ENCODE measurements around the gene GRM1.
"Not testable (repeated sequence)": the region's sequence is repeated elsewhere in the genome, so short reads cannot be mapped to it uniquely, and the experiment has no call there.

GRM1 gene

DNA sequence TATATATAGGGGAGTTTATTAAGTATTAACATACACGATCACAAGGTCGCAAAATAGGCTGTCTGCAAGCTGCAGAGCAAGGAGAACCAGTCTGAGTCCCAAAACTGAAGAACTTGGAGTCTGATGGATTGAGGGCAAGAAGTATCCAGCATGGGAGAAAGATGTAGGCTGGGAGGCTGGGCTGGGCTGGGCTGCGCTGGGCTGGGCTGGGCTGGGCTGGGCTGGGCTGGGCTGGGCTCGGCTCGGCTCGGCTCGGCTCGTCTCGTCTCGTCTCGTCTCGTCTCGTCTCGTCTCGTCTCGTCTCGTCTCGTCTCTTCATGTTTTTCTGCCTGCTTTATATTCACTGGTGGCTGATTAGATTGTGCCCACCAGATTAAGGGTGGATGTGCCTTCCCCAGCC, 238.6 kb downstream of the GRM1 start:
- no peak overlapping the region for H3K27ac ChIP-seq
- TF ChIP-seq, protein P1, sequence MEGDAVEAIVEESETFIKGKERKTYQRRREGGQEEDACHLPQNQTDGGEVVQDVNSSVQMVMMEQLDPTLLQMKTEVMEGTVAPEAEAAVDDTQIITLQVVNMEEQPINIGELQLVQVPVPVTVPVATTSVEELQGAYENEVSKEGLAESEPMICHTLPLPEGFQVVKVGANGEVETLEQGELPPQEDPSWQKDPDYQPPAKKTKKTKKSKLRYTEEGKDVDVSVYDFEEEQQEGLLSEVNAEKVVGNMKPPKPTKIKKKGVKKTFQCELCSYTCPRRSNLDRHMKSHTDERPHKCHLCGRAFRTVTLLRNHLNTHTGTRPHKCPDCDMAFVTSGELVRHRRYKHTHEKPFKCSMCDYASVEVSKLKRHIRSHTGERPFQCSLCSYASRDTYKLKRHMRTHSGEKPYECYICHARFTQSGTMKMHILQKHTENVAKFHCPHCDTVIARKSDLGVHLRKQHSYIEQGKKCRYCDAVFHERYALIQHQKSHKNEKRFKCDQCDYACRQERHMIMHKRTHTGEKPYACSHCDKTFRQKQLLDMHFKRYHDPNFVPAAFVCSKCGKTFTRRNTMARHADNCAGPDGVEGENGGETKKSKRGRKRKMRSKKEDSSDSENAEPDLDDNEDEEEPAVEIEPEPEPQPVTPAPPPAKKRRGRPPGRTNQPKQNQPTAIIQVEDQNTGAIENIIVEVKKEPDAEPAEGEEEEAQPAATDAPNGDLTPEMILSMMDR (conservative IDR thresholded peaks at IDR 0.05): no peak
- TF ChIP-seq ZFX (IDR thresholded peaks at IDR 0.05): no peak

GRCh38 chr6:146267946-146268345, 239.1 kb downstream of the GRM1 start:
- no peak overlapping the region for H3K27ac ChIP-seq
- no peak for TF ChIP-seq ZFX (IDR thresholded peaks at IDR 0.05)
- TF ChIP-seq, protein P1 (conservative IDR thresholded peaks at IDR 0.05): no peak

- no peak for TF ChIP-seq ZFX (IDR thresholded peaks at IDR 0.05)
- TF ChIP-seq, protein P1 (conservative IDR thresholded peaks at IDR 0.05): no peak
- no peak overlapping the region for H3K27ac ChIP-seq
These were observed 240.6 kb downstream of the GRM1 start for GRCh38 chr6:146269482-146269881.

DNA sequence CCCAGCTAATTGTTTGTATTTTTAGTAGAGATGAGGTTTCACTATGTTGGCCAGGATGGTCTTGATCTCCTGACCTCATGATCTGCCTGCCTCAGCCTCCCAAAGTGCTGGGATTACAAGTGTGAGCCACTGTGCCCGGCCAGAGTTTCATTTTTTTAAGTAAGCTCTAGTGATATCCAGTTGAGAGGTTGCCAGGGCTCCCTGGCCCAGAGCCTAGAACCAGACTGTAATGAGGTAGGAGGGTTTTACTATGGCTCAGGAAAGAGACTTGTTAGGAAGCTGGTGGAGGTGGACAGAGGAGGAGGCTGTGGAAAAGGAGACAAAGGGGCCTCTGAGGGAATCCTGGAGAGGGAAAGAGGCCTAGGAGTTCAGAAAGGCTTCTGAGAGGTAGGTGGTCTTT, 242.3 kb downstream of the GRM1 start:
- not testable (repeated sequence) for H3K27ac ChIP-seq

DNA sequence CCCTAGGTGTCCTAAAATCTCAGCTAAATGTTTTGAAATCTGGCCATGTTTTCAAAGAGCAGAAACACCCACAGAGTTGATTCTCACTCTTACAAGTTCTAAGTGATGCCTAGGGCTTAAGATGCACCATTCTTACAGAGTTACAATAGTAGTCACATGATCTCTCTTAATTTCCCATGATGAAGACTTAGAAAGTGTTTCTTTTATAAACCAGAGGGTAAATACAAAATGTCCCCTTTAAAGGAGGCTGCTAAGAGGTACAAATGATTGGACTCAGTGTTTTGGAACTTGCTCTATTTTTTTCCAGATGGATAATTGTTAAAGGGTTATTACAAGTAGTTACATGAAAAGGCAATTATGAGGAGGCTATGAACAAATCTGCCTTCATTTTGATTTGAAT, 244.6 kb downstream of the GRM1 start:
- no peak for TF ChIP-seq ZFX (IDR thresholded peaks at IDR 0.05)
- TF ChIP-seq, protein P1 (conservative IDR thresholded peaks at IDR 0.05): no peak
- no peak overlapping the region for H3K27ac ChIP-seq

- H3K27ac ChIP-seq: no peak overlapping the region
- TF ChIP-seq ZFX (IDR thresholded peaks at IDR 0.05): no peak
- TF ChIP-seq, protein P1 (conservative IDR thresholded peaks at IDR 0.05): no peak
These were observed 248.3 kb downstream of the GRM1 start for GRCh38 chr6:146277142-146277541.

DNA sequence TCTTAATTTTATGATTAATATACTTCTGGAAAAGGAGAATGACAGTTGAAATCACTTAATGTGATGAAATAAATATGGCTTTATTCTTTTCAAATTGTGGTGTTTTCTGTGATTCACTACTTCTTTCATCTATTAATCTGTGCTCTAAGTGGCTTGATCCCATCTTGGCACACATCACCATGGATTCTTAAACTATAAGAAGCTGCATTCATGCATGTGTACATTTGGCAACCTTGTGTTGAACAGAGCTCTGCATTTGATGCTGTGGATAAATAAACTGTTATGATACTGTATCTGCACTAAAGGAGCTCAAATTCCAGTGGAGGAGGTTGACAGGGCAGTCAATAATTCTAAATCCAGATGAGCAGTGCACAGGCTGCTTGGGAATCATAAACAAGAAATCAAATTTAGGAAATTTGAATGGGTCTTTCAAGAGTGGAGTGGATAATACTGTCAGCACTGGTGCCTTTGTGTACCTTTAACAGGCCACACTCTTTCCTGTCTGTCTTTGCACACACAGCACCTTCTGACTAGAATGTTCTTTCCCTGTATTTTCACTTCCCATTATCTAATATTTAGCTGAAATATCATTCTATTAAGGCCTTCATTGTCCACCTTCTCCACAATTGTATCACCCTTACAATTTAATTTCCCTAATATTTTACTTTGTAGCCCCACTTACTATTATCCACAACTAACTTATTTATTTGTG, 252.9 kb downstream of the GRM1 start:
- TF ChIP-seq ZFX (IDR thresholded peaks at IDR 0.05): no peak
- TF ChIP-seq, protein P1 (conservative IDR thresholded peaks at IDR 0.05): no peak

GRCh38 chr6:146282837-146283236, 254.0 kb downstream of the GRM1 start:
- TF ChIP-seq, protein P1 (conservative IDR thresholded peaks at IDR 0.05): no peak
- TF ChIP-seq ZFX (IDR thresholded peaks at IDR 0.05): no peak
- H3K27ac ChIP-seq: no peak overlapping the region

More for the DNA sequence above, 252.9 kb downstream of the GRM1 start:
- no peak overlapping the region for H3K27ac ChIP-seq

Data from C4-2B (cell line).